WTC11 (cell line): ENCODE data around the gene KY.

Experiments used
- GABPB1 ChIP-seq: sonication (generic); formaldehyde crosslinking; IDR thresholded peaks from 2 replicates; pipeline ENCODE4 v1.8.1; 2023; ENCODE audit warnings: mild to moderate bottlenecking, missing genetic modification reagents
- JAZF1 ChIP-seq: fragments of 250-450 bp; sonication (Bioruptor Pico); IDR thresholded peaks from 2 replicates; pipeline ENCODE4 v1.9.0; 2021; ENCODE audit warnings: moderate library complexity, mild to moderate bottlenecking, inconsistent platforms
- JUN ChIP-seq: sonication (generic); formaldehyde crosslinking; IDR thresholded peaks from 2 replicates; pipeline ENCODE4 v1.8.0; 2023; ENCODE audit warnings: mild to moderate bottlenecking, missing genetic modification reagents
- NFYB ChIP-seq: sonication (generic); formaldehyde crosslinking; conservative IDR thresholded peaks from 2 replicates; pipeline ENCODE4 v1.8.0; 2022; ENCODE audit warnings: low read depth, missing genetic modification reagents
- TEAD1 ChIP-seq: sonication (generic); formaldehyde crosslinking; IDR thresholded peaks from 2 replicates; pipeline ENCODE4 v1.8.0; 2022; ENCODE audit warnings: mild to moderate bottlenecking, missing genetic modification reagents
- TEAD4 ChIP-seq: sonication (generic); formaldehyde crosslinking; IDR thresholded peaks from 2 replicates; pipeline ENCODE4 v1.8.0; 2022; ENCODE audit warnings: mild to moderate bottlenecking, missing genetic modification reagents
- ZNF138 ChIP-seq: sonication (generic); formaldehyde crosslinking; conservative IDR thresholded peaks from 2 replicates; pipeline ENCODE4 v1.8.1; 2022; ENCODE audit warnings: mild to moderate bottlenecking, moderate library complexity, missing genetic modification reagents
- ZNF232 ChIP-seq: sonication (generic); formaldehyde crosslinking; IDR thresholded peaks from 2 replicates; pipeline ENCODE4 v1.8.0; 2022; ENCODE audit warnings: mild to moderate bottlenecking, missing genetic modification reagents
- TF ChIP-seq, protein P1 (sequence below): fragments of 200-600 bp; IDR thresholded peaks from 2 replicates; pipeline ENCODE4 v1.8.0; 2022; ENCODE audit warnings: antibody characterized with exemption
- TF ChIP-seq, protein P2 (sequence below): sonication (generic); formaldehyde crosslinking; IDR thresholded peaks from 2 replicates; pipeline ENCODE4 v1.8.1; 2023; ENCODE audit warnings: mild to moderate bottlenecking, missing genetic modification reagents
- TF ChIP-seq, protein P3 (sequence below): sonication (generic); formaldehyde crosslinking; conservative IDR thresholded peaks from 2 replicates; pipeline ENCODE4 v1.8.1; 2022; ENCODE audit warnings: mild to moderate bottlenecking, missing genetic modification reagents
- TF ChIP-seq, protein P4 (sequence below): fragments of 250-450 bp; sonication (Bioruptor Pico); conservative IDR thresholded peaks from 2 replicates; pipeline ENCODE4 v1.9.0; 2021; ENCODE audit warnings: mild to moderate bottlenecking
- TF ChIP-seq, protein P5 (sequence below): sonication (generic); formaldehyde crosslinking; IDR thresholded peaks from 2 replicates; pipeline ENCODE4 v1.8.0; 2022; ENCODE audit warnings: mild to moderate bottlenecking, missing genetic modification reagents

DNA sequence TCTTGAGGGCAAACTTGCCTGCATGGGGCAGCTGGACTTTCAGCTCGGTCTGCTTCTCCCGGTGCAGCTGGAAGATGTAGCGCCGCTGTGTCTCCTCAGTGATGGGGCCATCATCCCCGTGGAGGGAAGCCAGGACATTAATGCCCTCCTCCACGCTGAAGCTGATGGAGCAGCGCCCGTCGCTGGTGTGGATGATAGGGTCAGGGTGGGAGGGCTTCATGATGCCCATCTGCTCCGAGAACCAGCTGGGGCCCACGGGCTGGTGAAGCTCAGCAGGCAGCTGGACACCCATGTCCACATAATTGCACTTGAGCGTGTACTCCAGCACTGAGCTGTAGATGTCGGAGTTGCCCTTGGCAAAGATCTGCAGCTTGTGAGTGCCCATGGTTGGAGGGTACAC lies 46.9 kb downstream of the KY start:
- TF ChIP-seq, protein P1, sequence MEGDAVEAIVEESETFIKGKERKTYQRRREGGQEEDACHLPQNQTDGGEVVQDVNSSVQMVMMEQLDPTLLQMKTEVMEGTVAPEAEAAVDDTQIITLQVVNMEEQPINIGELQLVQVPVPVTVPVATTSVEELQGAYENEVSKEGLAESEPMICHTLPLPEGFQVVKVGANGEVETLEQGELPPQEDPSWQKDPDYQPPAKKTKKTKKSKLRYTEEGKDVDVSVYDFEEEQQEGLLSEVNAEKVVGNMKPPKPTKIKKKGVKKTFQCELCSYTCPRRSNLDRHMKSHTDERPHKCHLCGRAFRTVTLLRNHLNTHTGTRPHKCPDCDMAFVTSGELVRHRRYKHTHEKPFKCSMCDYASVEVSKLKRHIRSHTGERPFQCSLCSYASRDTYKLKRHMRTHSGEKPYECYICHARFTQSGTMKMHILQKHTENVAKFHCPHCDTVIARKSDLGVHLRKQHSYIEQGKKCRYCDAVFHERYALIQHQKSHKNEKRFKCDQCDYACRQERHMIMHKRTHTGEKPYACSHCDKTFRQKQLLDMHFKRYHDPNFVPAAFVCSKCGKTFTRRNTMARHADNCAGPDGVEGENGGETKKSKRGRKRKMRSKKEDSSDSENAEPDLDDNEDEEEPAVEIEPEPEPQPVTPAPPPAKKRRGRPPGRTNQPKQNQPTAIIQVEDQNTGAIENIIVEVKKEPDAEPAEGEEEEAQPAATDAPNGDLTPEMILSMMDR = no peak
- TF ChIP-seq, protein P2, sequence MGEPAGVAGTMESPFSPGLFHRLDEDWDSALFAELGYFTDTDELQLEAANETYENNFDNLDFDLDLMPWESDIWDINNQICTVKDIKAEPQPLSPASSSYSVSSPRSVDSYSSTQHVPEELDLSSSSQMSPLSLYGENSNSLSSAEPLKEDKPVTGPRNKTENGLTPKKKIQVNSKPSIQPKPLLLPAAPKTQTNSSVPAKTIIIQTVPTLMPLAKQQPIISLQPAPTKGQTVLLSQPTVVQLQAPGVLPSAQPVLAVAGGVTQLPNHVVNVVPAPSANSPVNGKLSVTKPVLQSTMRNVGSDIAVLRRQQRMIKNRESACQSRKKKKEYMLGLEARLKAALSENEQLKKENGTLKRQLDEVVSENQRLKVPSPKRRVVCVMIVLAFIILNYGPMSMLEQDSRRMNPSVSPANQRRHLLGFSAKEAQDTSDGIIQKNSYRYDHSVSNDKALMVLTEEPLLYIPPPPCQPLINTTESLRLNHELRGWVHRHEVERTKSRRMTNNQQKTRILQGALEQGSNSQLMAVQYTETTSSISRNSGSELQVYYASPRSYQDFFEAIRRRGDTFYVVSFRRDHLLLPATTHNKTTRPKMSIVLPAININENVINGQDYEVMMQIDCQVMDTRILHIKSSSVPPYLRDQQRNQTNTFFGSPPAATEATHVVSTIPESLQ (CRISPR knock-in tag) = no peak
- TF ChIP-seq TEAD1 (no peak), GABPB1 (CRISPR knock-in tag) (no peak), ZNF232 (no peak), TEAD4 (no peak), ZNF138 (CRISPR knock-in tag) (no peak), NFYB (CRISPR knock-in tag) (no peak), JUN (CRISPR knock-in tag) (no peak), JAZF1 (no peak)
- TF ChIP-seq, protein P3, sequence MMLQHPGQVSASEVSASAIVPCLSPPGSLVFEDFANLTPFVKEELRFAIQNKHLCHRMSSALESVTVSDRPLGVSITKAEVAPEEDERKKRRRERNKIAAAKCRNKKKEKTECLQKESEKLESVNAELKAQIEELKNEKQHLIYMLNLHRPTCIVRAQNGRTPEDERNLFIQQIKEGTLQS (CRISPR knock-in tag) = no peak
- TF ChIP-seq, protein P4, sequence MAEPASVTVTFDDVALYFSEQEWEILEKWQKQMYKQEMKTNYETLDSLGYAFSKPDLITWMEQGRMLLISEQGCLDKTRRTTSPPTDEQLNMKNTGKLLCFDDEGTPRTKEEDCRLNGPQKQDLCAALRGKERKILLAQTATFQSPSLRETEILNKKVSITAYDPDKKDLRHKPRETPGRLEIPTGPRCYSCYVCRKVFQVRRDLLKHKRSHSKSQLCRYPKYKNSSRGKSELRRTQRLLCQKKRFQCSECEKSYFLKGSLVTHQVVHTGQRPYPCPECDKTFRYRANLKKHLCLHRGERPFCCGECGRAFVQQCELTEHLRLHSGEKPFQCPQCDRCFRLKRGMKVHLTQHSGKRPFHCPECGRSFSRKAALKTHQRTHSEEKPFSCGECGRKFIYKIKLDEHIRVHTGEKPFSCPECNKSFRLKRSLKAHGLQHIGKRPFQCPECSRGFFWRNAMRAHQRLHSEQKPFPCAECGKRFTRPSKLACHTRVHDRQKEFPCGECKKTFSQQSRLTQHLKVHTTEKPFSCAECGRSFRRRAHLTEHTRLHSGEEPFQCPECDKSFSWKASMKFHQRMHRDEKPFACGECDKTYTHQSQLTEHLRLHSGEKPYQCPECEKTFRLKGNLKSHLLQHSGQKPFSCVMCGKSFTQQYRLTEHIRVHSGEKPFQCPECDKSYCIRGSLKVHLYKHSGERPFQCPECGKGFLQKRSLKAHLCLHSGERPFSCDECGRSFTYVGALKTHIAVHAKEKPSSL (CRISPR knock-in tag) = no peak
- TF ChIP-seq, protein P5, sequence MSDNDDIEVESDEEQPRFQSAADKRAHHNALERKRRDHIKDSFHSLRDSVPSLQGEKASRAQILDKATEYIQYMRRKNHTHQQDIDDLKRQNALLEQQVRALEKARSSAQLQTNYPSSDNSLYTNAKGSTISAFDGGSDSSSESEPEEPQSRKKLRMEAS = no peak
